NCI-H774 (cell line): ENCODE measurements around the gene ZNF695.
"Not testable (repeated sequence)": the region's sequence is repeated elsewhere in the genome, so short reads cannot be mapped to it uniquely, and the experiment has no call there.

Experiments
- DNase-seq: peaks from one replicate; lab custom pipeline; 2025; lab: John Stamatoyannopoulos, UW

ZNF695 gene

GRCh38 chr1:247007511-247008405 lies at the start of gene ZNF695:
Gene ZNF695 (minus strand): TSS chr1:247008057. CDS start chr1:247007908, 149 bp downstream.
- DNase-seq = peak; percentile 96

- DNase-seq = no peak
These were observed 48.2 kb upstream of the ZNF695 start for GRCh38 chr1:247056071-247056470.

- no peak for DNase-seq
These were observed 47.1 kb upstream of the ZNF695 start for GRCh38 chr1:247054992-247055415.

- DNase-seq = no peak
These were observed 39.8 kb upstream of the ZNF695 start for GRCh38 chr1:247047702-247048101.

GRCh38 chr1:247047260-247047659 lies 39.4 kb upstream of the ZNF695 start:
- DNase-seq = no peak

- no peak for DNase-seq
These were observed 35.5 kb upstream of the ZNF695 start for GRCh38 chr1:247043406-247043805.

GRCh38 chr1:247037511-247038320 lies 29.9 kb upstream of the ZNF695 start:
- no peak for DNase-seq

GRCh38 chr1:247032306-247032705 lies 24.4 kb upstream of the ZNF695 start:
- DNase-seq = not testable (repeated sequence)

GRCh38 chr1:247024658-247025057 lies 16.8 kb upstream of the ZNF695 start:
- not testable (repeated sequence) for DNase-seq

GRCh38 chr1:247013391-247013790 lies 5.5 kb upstream of the ZNF695 start:
- DNase-seq = no peak

GRCh38 chr1:247008406-247008799 lies 546 bp upstream of the ZNF695 start:
- DNase-seq = no peak

GRCh38 chr1:247004081-247004480 lies 3.8 kb downstream of the ZNF695 start:
- DNase-seq = not testable (repeated sequence)

GRCh38 chr1:246989901-246990300 lies 18.0 kb downstream of the ZNF695 start:
- DNase-seq = no peak

GRCh38 chr1:246988316-246988715 lies 19.5 kb downstream of the ZNF695 start:
- no peak for DNase-seq

GRCh38 chr1:246987083-246987690 lies 20.7 kb downstream of the ZNF695 start:
- DNase-seq = no peak

GRCh38 chr1:246978785-246979184 lies 29.1 kb downstream of the ZNF695 start:
- DNase-seq = no peak

GRCh38 chr1:246978281-246978680 lies 29.6 kb downstream of the ZNF695 start:
- no peak for DNase-seq

- no peak for DNase-seq
These were observed 35.9 kb downstream of the ZNF695 start for GRCh38 chr1:246971969-246972368.

GRCh38 chr1:246971090-246971721 lies 36.7 kb downstream of the ZNF695 start:
- no peak for DNase-seq

- no peak for DNase-seq
These were observed 38.2 kb downstream of the ZNF695 start for GRCh38 chr1:246969621-246970020.

GRCh38 chr1:246966502-246966901 lies 41.4 kb downstream of the ZNF695 start:
- DNase-seq = no peak
